K562 (cell line): ENCODE measurements around the gene ALOXE3. TPM values are rescaled to one million over a fixed set of nuclear protein-coding genes. Genes with fewer than 3 reads are reported as not detected.

Experiments used
- CBX2 ChIP-seq: fragments of 200-600 bp; sonication (generic); IDR thresholded peaks from one replicate; pipeline ENCODE4 v1.6.1; 2012; ENCODE audit warnings: mild to moderate bottlenecking, low read length, inconsistent platforms; ENCODE audit not compliant: insufficient read depth, poor library complexity, severe bottlenecking
- HNRNPLL ChIP-seq: fragments of 200-400 bp; formaldehyde crosslinking; IDR thresholded peaks from 2 replicates; pipeline ENCODE4 v1.6.1; 2017; ENCODE audit warnings: low read length, low read depth, mild to moderate bottlenecking; ENCODE audit not compliant: poor library complexity, severe bottlenecking
- HOXB6 ChIP-seq: fragments of 250-450 bp; sonication (Bioruptor Pico); IDR thresholded peaks from 2 replicates; pipeline ENCODE4 v1.5.1; 2022; ENCODE audit warnings: mild to moderate bottlenecking, borderline replicate concordance
- JUN ChIP-seq, 2 experiments: sonication (generic) in 1 of 2; formaldehyde crosslinking in 1 of 2; IDR thresholded peaks; 2 replicates each; pipeline versions ENCODE4 v1.6.1 to v1.8.0; 2012 to 2022; ENCODE audit warnings: borderline replicate concordance in 2 of 2, mild to moderate bottlenecking in 2 of 2, improper control_type of control experiment in 1 of 2, low read depth in 1 of 2, low read length in 1 of 2, missing genetic modification reagents in 1 of 2
- MITF ChIP-seq: IDR thresholded peaks from 2 replicates; pipeline ENCODE4 v1.6.1; 2014; ENCODE audit warnings: antibody characterized with exemption
- MXD1 ChIP-seq: fragments of 250-450 bp; sonication (Bioruptor Pico); IDR thresholded peaks from 2 replicates; pipeline ENCODE4 v1.8.0; 2021; ENCODE audit warnings: borderline replicate concordance, mild to moderate bottlenecking, moderate library complexity; ENCODE audit not compliant: poor library complexity, severe bottlenecking
- PCBP2 ChIP-seq: fragments of 200-400 bp; formaldehyde crosslinking; IDR thresholded peaks from 2 replicates; pipeline ENCODE4 v1.6.1; 2018; ENCODE audit warnings: low read length, low read depth, mild to moderate bottlenecking, moderate library complexity; ENCODE audit not compliant: poor library complexity, severe bottlenecking
- SRF ChIP-seq, 2 experiments: fragments of 250-450, 450-650 bp in 1 of 2; sonication (Bioruptor Pico) in 1 of 2; sonication (generic) in 1 of 2; formaldehyde crosslinking; IDR thresholded peaks; 2 replicates each; pipeline versions ENCODE4 v1.5.0 to v1.5.1; 2020 to 2022; ENCODE audit warnings: mild to moderate bottlenecking in 1 of 2, missing genetic modification reagents in 1 of 2
- TEAD4 ChIP-seq, 2 experiments: sonication (generic) in 1 of 2; formaldehyde crosslinking in 1 of 2; IDR thresholded peaks; 2 replicates each; pipeline versions ENCODE4 v1.6.1 to v1.8.0; 2012 to 2022; ENCODE audit warnings: borderline replicate concordance in 1 of 2, inconsistent platforms in 1 of 2, low read length in 1 of 2, mild to moderate bottlenecking in 1 of 2, missing genetic modification reagents in 1 of 2
- ZHX1 ChIP-seq: fragments of 150-350 bp; conservative IDR thresholded peaks from 2 replicates; pipeline ENCODE4 v1.6.1; 2014; ENCODE audit warnings: low read length
- ZNF121 ChIP-seq: sonication (generic); formaldehyde crosslinking; conservative IDR thresholded peaks from 2 replicates; pipeline ENCODE4 v1.8.0; 2022; ENCODE audit warnings: missing genetic modification reagents
- ZNF277 ChIP-seq: fragments of 250-450 bp; sonication (Bioruptor Pico); IDR thresholded peaks from 2 replicates; pipeline ENCODE4 v1.8.0; 2022; ENCODE audit warnings: inconsistent platforms, mild to moderate bottlenecking, moderate library complexity, borderline replicate concordance
- ZNF311 ChIP-seq: fragments of 250-450 bp; sonication (Bioruptor Pico); IDR thresholded peaks from 2 replicates; pipeline ENCODE4 v1.4.0; 2020; ENCODE audit warnings: mild to moderate bottlenecking, moderate library complexity
- ZNF551 ChIP-seq: fragments of 250-450 bp; sonication (Bioruptor Pico); IDR thresholded peaks from 2 replicates; pipeline ENCODE4 v1.5.0; 2021; ENCODE audit warnings: mild to moderate bottlenecking, moderate library complexity
- ZNF707 ChIP-seq: fragments of 250-450 bp; sonication (Bioruptor Pico); conservative IDR thresholded peaks from 2 replicates; pipeline ENCODE4 v1.8.0; 2022; ENCODE audit warnings: inconsistent platforms, mild to moderate bottlenecking, moderate library complexity
- polyA plus RNA-seq, 8 experiments: library from polyadenylated mRNA; depleted of rRNA in 4 of 8; stranded (reverse) in 5 of 8; unstranded in 3 of 8; fragments of >200 nt; fragmentation: Nextera tagmentation in 2 of 8; fragmentation: Illumina TruSeq in 1 of 8; extraction: Ambion mirVana in 2 of 8; extraction: Trizol in 1 of 8; gene quantifications; 2 replicates each; pipeline versions ENCODE4 v1.2.1 to v1.2.3, GENCODE V29; 2011 to 2014; ENCODE audit warnings: inconsistent platforms in 1 of 8, missing spikeins in 1 of 8
- total RNA-seq, 7 experiments: library from RNA; depleted of rRNA in 6 of 7; stranded (reverse); fragments of >200 nt in 6 of 7; fragmentation: Illumina TruSeq in 2 of 7; extraction: Trizol in 2 of 7; gene quantifications; 2 replicates each; pipeline versions ENCODE4 v1.2.1 to v1.2.3, GENCODE V29; 2011 to 2021; ENCODE audit warnings: low replicate concordance in 1 of 7

The ALOXE3 gene
- total and polyA plus RNA-seq, 9 of the 15 experiments (the other 6 are each of a cell fraction or from before 2014, with no cell fraction given), result 0.04 TPM; not detected in 8

- TF ChIP-seq TEAD4 (IDR thresholded peaks at IDR 0.05; ENCODE audit: low read length) (no peak; the same call in 1 of the 2 replicates), TEAD4 (CRISPR knock-in tag; IDR thresholded peaks at IDR 0.05; ENCODE audit: borderline replicate concordance) (no peak), CBX2 (no peak), ZNF277 (CRISPR knock-in tag) (no peak), ZNF121 (CRISPR knock-in tag) (no peak), ZHX1 (0 out of 2 replicates have a peak, but pooled peaks have one; percentile 8), PCBP2 (no peak), MXD1 (no peak), ZNF311 (CRISPR knock-in tag) (no peak), HOXB6 (CRISPR knock-in tag) (no peak), SRF (CRISPR knock-in tag; IDR thresholded peaks at IDR 0.05) (no peak), ZNF707 (no peak), ZNF551 (no peak), HNRNPLL (peak; percentile 9), JUN (IDR thresholded peaks at IDR 0.05; ENCODE audit: borderline replicate concordance, low read depth, low read length) (no peak), JUN (CRISPR knock-in tag; IDR thresholded peaks at IDR 0.05; ENCODE audit: borderline replicate concordance) (no peak), MITF (no peak)
Measured at GRCh38 chr17:8120520-8121406, 2.4 kb upstream of the ALOXE3 start (continued).
